ENCODE data around the gene FCHSD2. TPM values are rescaled to one million over a fixed set of nuclear protein-coding genes. Genes with fewer than 3 reads are reported as not detected.

Gene FCHSD2
- polyA plus RNA-seq, 1 donor (not counting 4 experiments of a cell fraction or from before 2014, with no cell fraction given) = 14.2 TPM

GRCh38 chr11:72953637-72954036, 188.5 kb downstream of the FCHSD2 start:
- no peaks in the 10 kb centered on the region for H4K20me1 ChIP-seq (ENCODE audit: control insufficient read depth, extremely low read depth, insufficient read depth, low read length)
- DNase-seq (ENCODE audit: low read depth, low spot score) = no peak
- H3K4me1 ChIP-seq (ENCODE audit: control insufficient read depth, extremely low read depth, insufficient read depth, low read length) = peaks cover 2% of the 10 kb centered on the region
- no peaks in the 10 kb centered on the region for H3K9me1 ChIP-seq (ENCODE audit: control insufficient read depth, extremely low read depth, insufficient read depth, low read length)
- H3K27me3 ChIP-seq (ENCODE audit: control insufficient read depth, extremely low read depth, insufficient read depth, low read length) = no peaks in the 10 kb centered on the region
- no peaks in the 10 kb centered on the region for H3K9me3 ChIP-seq (ENCODE audit: control insufficient read depth, low read depth, low read length)
- no peak overlapping the region for H3K9ac ChIP-seq (ENCODE audit: control insufficient read depth, extremely low read depth, insufficient read depth, low read length)
- dilution Hi-C loops (cut with MboI; ENCODE audit: extremely low pct_ligation_motif_present, low sequenced_read_pairs) = no loop called here
- no peaks in the 10 kb centered on the region for H3K36me3 ChIP-seq (ENCODE audit: control insufficient read depth in 2 of 2, extremely low read depth in 1 of 2, insufficient read depth in 2 of 2, low read length in 2 of 2)
- no peak for FAIRE-seq
- H3K27ac ChIP-seq (ENCODE audit: control insufficient read depth, insufficient read depth, low read length) = no peak overlapping the region
- H2AFZ ChIP-seq (ENCODE audit: control insufficient read depth, low read length) = no peak overlapping the region
- TF ChIP-seq CTCF (optimal IDR thresholded peaks at IDR 0.05 in 1 of 3, IDR thresholded peaks at IDR 0.05 in 1 of 3, conservative IDR thresholded peaks at IDR 0.05 in 1 of 3; ENCODE audit: extremely low read depth in 1 of 3, insufficient read depth in 2 of 3, low read length in 3 of 3) = no peak
- no peak for TF ChIP-seq EZH2 (IDR thresholded peaks at IDR 0.05; ENCODE audit: low read length)
- H3K4me2 ChIP-seq (ENCODE audit: control insufficient read depth, extremely low read depth, insufficient read depth, low read depth, low read length) = no peak overlapping the region
- no peaks in the 10 kb centered on the region for H3K79me2 ChIP-seq (ENCODE audit: control insufficient read depth, insufficient read depth, low read length)
- no peak overlapping the region for H3K4me3 ChIP-seq (ENCODE audit: control insufficient read depth in 2 of 3, extremely low read depth in 1 of 3, insufficient read depth in 2 of 3, low read depth in 1 of 3, low read length in 3 of 3)

- DNase-seq (ENCODE audit: low read depth, low spot score) (no peak), FAIRE-seq (no peak)
- TF ChIP-seq EZH2 (IDR thresholded peaks at IDR 0.05; ENCODE audit: low read length) (no peak), CTCF (optimal IDR thresholded peaks at IDR 0.05 in 1 of 3, IDR thresholded peaks at IDR 0.05 in 1 of 3, conservative IDR thresholded peaks at IDR 0.05 in 1 of 3; ENCODE audit: extremely low read depth in 1 of 3, insufficient read depth in 2 of 3, low read length in 3 of 3) (no peak)
- Histone ChIP-seq H4K20me1 (ENCODE audit: control insufficient read depth, extremely low read depth, insufficient read depth, low read length) (no peaks in the 10 kb centered on the region), H2AFZ (ENCODE audit: control insufficient read depth, low read length) (no peak overlapping the region), H3K79me2 (ENCODE audit: control insufficient read depth, insufficient read depth, low read length) (no peaks in the 10 kb centered on the region), H3K27me3 (ENCODE audit: control insufficient read depth, extremely low read depth, insufficient read depth, low read length) (no peaks in the 10 kb centered on the region), H3K9ac (ENCODE audit: control insufficient read depth, extremely low read depth, insufficient read depth, low read length) (no peak overlapping the region), H3K27ac (ENCODE audit: control insufficient read depth, insufficient read depth, low read length) (no peak overlapping the region), H3K4me2 (ENCODE audit: control insufficient read depth, extremely low read depth, insufficient read depth, low read depth, low read length) (no peak overlapping the region), H3K36me3 (ENCODE audit: control insufficient read depth in 2 of 2, extremely low read depth in 1 of 2, insufficient read depth in 2 of 2, low read length in 2 of 2) (no peaks in the 10 kb centered on the region), H3K4me1 (ENCODE audit: control insufficient read depth, extremely low read depth, insufficient read depth, low read length) (peaks cover 2% of the 10 kb centered on the region), H3K9me1 (ENCODE audit: control insufficient read depth, extremely low read depth, insufficient read depth, low read length) (no peaks in the 10 kb centered on the region), H3K4me3 (ENCODE audit: control insufficient read depth in 2 of 3, extremely low read depth in 1 of 3, insufficient read depth in 2 of 3, low read depth in 1 of 3, low read length in 3 of 3) (no peak overlapping the region), H3K9me3 (ENCODE audit: control insufficient read depth, low read depth, low read length) (no peaks in the 10 kb centered on the region)
- dilution Hi-C loops (cut with MboI; ENCODE audit: extremely low pct_ligation_motif_present, low sequenced_read_pairs) = no loop called here
Measured at GRCh38 chr11:72951888-72952287, 190.2 kb downstream of the FCHSD2 start.
